OCI-LY7 (cell line): ENCODE data around the gene ADAMTS5. TPM values are rescaled to one million over a fixed set of nuclear protein-coding genes. Genes with fewer than 3 reads are reported as not detected.

Experiments
- BruUV-seq: library from RNA; stranded (reverse); fragments of 400-500 nt; replicated peaks from 2 replicates; lab custom pipeline; 2021; lab: Mats Ljungman, UMichigan
- CTCF ChIA-PET: fragments of 300-600 bp; sonication (Branson Sonifier 250); formaldehyde crosslinking; loops from one replicate; lab custom pipeline; 2022; ENCODE audit warnings: antibody characterized with exemption; ENCODE audit not compliant: unreplicated experiment; lab: Charles Lee
- POLR2A ChIA-PET: fragments of 300-600 bp; sonication (Branson Sonifier 250); formaldehyde crosslinking; loops from one replicate; lab custom pipeline; 2022; ENCODE audit warnings: antibody characterized with exemption; lab: Charles Lee
- DNase-seq: peaks from one replicate; pipeline ENCODE4 v3.0.0-alpha.2; 2015; ENCODE audit warnings: low spot score
- H2AFZ ChIP-seq: fragments of 200-600 bp; sonication (generic), shearing (Covaris generic); 2 replicates; pipeline ENCODE4 v1.6.1; 2014; ENCODE audit warnings: mild to moderate bottlenecking, antibody characterized with exemption, low read length, moderate library complexity
- H3K27ac ChIP-seq: fragments of 200-600 bp; sonication (generic); 2 replicates; pipeline ENCODE4 v1.5.1; 2014; ENCODE audit warnings: mixed run types, low read depth, mild to moderate bottlenecking, moderate library complexity, low read length, inconsistent platforms; ENCODE audit not compliant: poor library complexity, severe bottlenecking
- H3K36me3 ChIP-seq: fragments of 200-600 bp; sonication (generic); 2 replicates; pipeline ENCODE4 v1.6.1; 2014; ENCODE audit warnings: mild to moderate bottlenecking, antibody characterized with exemption, low read length, moderate library complexity, mixed read lengths; ENCODE audit not compliant: insufficient read depth
- H3K4me1 ChIP-seq: fragments of 200-600 bp; sonication (generic); 2 replicates; pipeline ENCODE4 v1.5.1; 2014; ENCODE audit warnings: mild to moderate bottlenecking, low read length; ENCODE audit not compliant: insufficient read depth, poor library complexity, severe bottlenecking
- H3K4me2 ChIP-seq: fragments of 200-600 bp; sonication (generic); 2 replicates; pipeline ENCODE4 v1.6.1; 2014; ENCODE audit warnings: mild to moderate bottlenecking, low read length
- H3K4me3 ChIP-seq: fragments of 200-600 bp; sonication (generic); 2 replicates; pipeline ENCODE4 v1.5.1; 2014; ENCODE audit warnings: mild to moderate bottlenecking, low read depth, low read length; ENCODE audit not compliant: poor library complexity, severe bottlenecking
- H3K79me2 ChIP-seq: fragments of 200-600 bp; sonication (generic); 2 replicates; pipeline ENCODE4 v1.6.1; 2016; ENCODE audit warnings: low read depth, mild to moderate bottlenecking, low read length, moderate library complexity, mixed read lengths; ENCODE audit not compliant: insufficient read depth
- H3K9me2 ChIP-seq: fragments of 200-600 bp; sonication (generic); 2 replicates; pipeline ENCODE4 v1.6.1; 2016; ENCODE audit warnings: mild to moderate bottlenecking, low read length, mixed read lengths; ENCODE audit not compliant: insufficient read depth
- H3K9me3 ChIP-seq: fragments of 200-600 bp; sonication (generic); 2 replicates; pipeline ENCODE4 v1.6.1; 2014; ENCODE audit warnings: mild to moderate bottlenecking, mixed run types, low read length, mixed read lengths
- H4K20me1 ChIP-seq: fragments of 200-600 bp; sonication (generic); 2 replicates; pipeline ENCODE4 v1.6.1; 2014; ENCODE audit warnings: mild to moderate bottlenecking, antibody characterized with exemption, low read length, moderate library complexity, mixed read lengths; ENCODE audit not compliant: insufficient read depth
- CTCF ChIP-seq: fragments of 200-600 bp; sonication (generic); conservative IDR thresholded peaks from 2 replicates; pipeline ENCODE4 v1.5.1; 2014; ENCODE audit warnings: mild to moderate bottlenecking, antibody characterized with exemption, low read length, moderate library complexity, mixed read lengths
- EZH2phosphoT487 ChIP-seq: fragments of 200-600 bp; sonication (generic); IDR thresholded peaks from 2 replicates; pipeline ENCODE4 v1.6.1; 2018; ENCODE audit warnings: low read depth, borderline replicate concordance, mild to moderate bottlenecking, mixed run types, antibody characterized with exemption, low read length, moderate library complexity, mixed read lengths
- intact Hi-C: fragments of 100-400 bp; cut with micrococcal nuclease; formaldehyde crosslinking; loops from one replicate; pipeline ENCODE4 v1.10.0; 2022; ENCODE audit not compliant: unreplicated experiment
- total RNA-seq, 2 experiments: library from RNA; depleted of rRNA in 1 of 2; stranded (reverse); fragments of >200 nt in 1 of 2; shearing (Covaris generic) in 1 of 2; gene quantifications; 2 replicates each; pipeline ENCODE4 v1.2.3, GENCODE V29; 2014 to 2022

Gene ADAMTS5
- total RNA-seq, 2 experiments from 2014 or later = not detected

GRCh38 chr21:26920055-26920454, 46.8 kb downstream of the ADAMTS5 start:
- BruUV-seq = no TSS peak
- CTCF ChIA-PET = no interaction called here
- intact Hi-C loops = no loop called here
- Histone ChIP-seq H3K4me2 (no peak overlapping the region), H2AFZ (no peak overlapping the region), H4K20me1 (no peaks in the 10 kb centered on the region), H3K4me1 (no peaks in the 10 kb centered on the region), H3K36me3 (no peaks in the 10 kb centered on the region), H3K27ac (no peak overlapping the region), H3K4me3 (no peak overlapping the region), H3K79me2 (no peaks in the 10 kb centered on the region), H3K9me2 (no peaks in the 10 kb centered on the region), H3K9me3 (no peaks in the 10 kb centered on the region)
- TF ChIP-seq EZH2phosphoT487 (no peak), CTCF (no peak)
- DNase-seq = no peak
- POLR2A ChIA-PET = interaction anchor here (0.6 kb wide), 1 partner anchor 13 kb away, joined by 3 read pairs; no protein-coding TSS in a partner anchor

- BruUV-seq = no TSS peak
- intact Hi-C loops = no loop called here
- H2AFZ ChIP-seq = no peak overlapping the region
- no peaks in the 10 kb centered on the region for H4K20me1 ChIP-seq
- no peak for TF ChIP-seq EZH2phosphoT487
- no peak for TF ChIP-seq CTCF
- DNase-seq = no peak
- H3K4me2 ChIP-seq = no peak overlapping the region
- no peak overlapping the region for H3K27ac ChIP-seq
- H3K4me3 ChIP-seq = no peak overlapping the region
- no peaks in the 10 kb centered on the region for H3K36me3 ChIP-seq
- no peaks in the 10 kb centered on the region for H3K4me1 ChIP-seq
- ChIA-PET POLR2A (interaction anchor here (0.7 kb wide), 1 partner anchor 135 kb away, joined by 6 read pairs; no protein-coding TSS in a partner anchor), CTCF (no interaction called here)
- no peaks in the 10 kb centered on the region for H3K79me2 ChIP-seq
- H3K9me3 ChIP-seq = no peaks in the 10 kb centered on the region
- H3K9me2 ChIP-seq = no peaks in the 10 kb centered on the region
Measured at GRCh38 chr21:26918323-26919079, 48.4 kb downstream of the ADAMTS5 start.

GRCh38 chr21:26916799-26917198, 50.1 kb downstream of the ADAMTS5 start:
- Histone ChIP-seq H3K36me3 (no peaks in the 10 kb centered on the region), H3K27ac (no peak overlapping the region), H3K9me3 (no peaks in the 10 kb centered on the region), H3K9me2 (no peaks in the 10 kb centered on the region), H2AFZ (no peak overlapping the region), H3K4me3 (no peak overlapping the region), H3K4me2 (no peak overlapping the region), H4K20me1 (no peaks in the 10 kb centered on the region), H3K4me1 (no peaks in the 10 kb centered on the region), H3K79me2 (no peaks in the 10 kb centered on the region)
- no TSS peak for BruUV-seq
- no peak for DNase-seq
- intact Hi-C loops = no loop called here
- ChIA-PET CTCF (no interaction called here), POLR2A (no interaction called here)
- no peak for TF ChIP-seq EZH2phosphoT487
- TF ChIP-seq CTCF = no peak
